Upper lobe of left lung (tissue), 4 donors: ENCODE measurements around the gene PLXNB1.

ENCODE experiments used
- EP300 ChIP-seq, 4 donors: sonication (generic); formaldehyde crosslinking; IDR thresholded peaks; one replicate each; pipeline ENCODE4 v1.5.1; 2017; ENCODE audit warnings: antibody characterized with exemption in 4 of 4, control low read depth in 2 of 4
- POLR2A ChIP-seq, 4 donors: fragments of 450-650 bp; IDR thresholded peaks; one replicate each; pipeline ENCODE4 v1.5.1; 2016 to 2017; ENCODE audit warnings: antibody characterized with exemption in 4 of 4, mild to moderate bottlenecking in 2 of 4
- TF ChIP-seq, protein P1 (sequence below), 6 experiments: fragments of 450-650 bp in 4 of 6; fragments of 200-600 bp in 2 of 6; sonication (generic) in 2 of 6; IDR thresholded peaks; one replicate each; pipeline ENCODE4 v1.5.1; 2016 to 2019; ENCODE audit warnings: antibody characterized with exemption in 6 of 6

DNA sequence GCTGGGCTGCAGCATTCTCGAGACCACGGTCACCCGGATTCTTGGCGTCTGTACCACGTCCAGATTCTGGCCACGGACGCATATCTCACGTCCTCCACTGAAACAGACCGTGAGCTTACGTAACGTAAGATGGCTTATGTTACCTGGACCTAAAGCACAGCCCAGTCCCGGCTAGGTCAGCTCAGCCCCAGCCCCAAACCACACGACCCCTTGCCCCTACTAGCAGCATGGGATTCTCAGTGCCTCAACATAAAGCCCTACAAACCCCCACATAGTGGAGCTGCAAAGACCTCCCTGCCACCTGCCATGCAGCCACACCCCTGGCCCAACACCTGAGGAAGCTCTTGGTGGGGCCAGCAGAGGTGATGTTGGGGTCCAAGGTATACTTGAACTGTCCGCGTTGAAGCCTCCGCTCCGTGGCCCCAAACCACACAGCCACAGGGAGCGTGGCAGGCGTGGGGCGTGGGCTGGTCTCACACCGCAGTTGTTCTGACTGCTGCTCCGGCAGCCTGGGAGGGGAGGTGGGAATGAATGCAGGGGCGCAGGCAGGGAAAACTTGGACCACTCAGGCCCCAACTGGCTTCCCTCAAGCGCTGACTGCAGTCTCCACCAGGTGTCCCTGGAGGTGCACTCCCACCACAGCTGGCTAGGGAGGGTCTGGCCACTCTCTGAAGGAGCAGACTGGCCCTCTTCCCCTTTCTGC, 14.5 kb downstream of the PLXNB1 start:
- TF ChIP-seq, protein P1, sequence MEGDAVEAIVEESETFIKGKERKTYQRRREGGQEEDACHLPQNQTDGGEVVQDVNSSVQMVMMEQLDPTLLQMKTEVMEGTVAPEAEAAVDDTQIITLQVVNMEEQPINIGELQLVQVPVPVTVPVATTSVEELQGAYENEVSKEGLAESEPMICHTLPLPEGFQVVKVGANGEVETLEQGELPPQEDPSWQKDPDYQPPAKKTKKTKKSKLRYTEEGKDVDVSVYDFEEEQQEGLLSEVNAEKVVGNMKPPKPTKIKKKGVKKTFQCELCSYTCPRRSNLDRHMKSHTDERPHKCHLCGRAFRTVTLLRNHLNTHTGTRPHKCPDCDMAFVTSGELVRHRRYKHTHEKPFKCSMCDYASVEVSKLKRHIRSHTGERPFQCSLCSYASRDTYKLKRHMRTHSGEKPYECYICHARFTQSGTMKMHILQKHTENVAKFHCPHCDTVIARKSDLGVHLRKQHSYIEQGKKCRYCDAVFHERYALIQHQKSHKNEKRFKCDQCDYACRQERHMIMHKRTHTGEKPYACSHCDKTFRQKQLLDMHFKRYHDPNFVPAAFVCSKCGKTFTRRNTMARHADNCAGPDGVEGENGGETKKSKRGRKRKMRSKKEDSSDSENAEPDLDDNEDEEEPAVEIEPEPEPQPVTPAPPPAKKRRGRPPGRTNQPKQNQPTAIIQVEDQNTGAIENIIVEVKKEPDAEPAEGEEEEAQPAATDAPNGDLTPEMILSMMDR (IDR thresholded peaks at IDR 0.05), result no peak
- no peak for TF ChIP-seq POLR2A (IDR thresholded peaks at IDR 0.05)
- TF ChIP-seq EP300 (IDR thresholded peaks at IDR 0.05), result no peak
